ENCODE results near the gene GLDN.

Gene GLDN

DNA sequence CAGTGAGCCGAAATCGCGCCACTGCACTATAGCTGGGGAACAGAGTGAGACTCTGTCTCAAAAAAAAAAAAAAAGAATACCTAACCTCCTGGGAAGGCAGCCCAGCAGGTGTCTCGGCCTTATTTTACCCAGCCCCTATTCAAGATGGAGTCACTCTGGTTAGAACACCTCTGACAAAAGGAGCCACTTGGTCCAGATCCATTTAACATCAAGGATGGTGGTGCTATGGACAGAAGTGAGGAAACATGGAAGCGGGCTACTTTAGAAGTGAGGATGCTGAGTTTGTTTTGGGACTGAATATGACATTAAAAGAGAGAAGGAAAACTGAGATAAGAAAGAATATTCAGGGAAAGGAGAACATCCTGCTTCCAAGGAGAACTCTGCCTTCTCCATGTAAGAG lies 14.7 kb downstream of the GLDN start:
- no peak overlapping the region for H3K27ac ChIP-seq (ENCODE audit: low read length)
- no peak for DNase-seq (ENCODE audit: low read depth, low spot score)
- H3K36me3 ChIP-seq (ENCODE audit: control insufficient read depth, insufficient read depth, low read length), result no peaks in the 10 kb centered on the region
- no CpG with 5 or more reads among the region's 5 CpGs for WGBS (ENCODE audit: insufficient coverage, insufficient read length)
- H3K9me3 ChIP-seq (ENCODE audit: control insufficient read depth, insufficient read depth, low read length), result no peaks in the 10 kb centered on the region
- no peaks in the 10 kb centered on the region for H3K27me3 ChIP-seq (ENCODE audit: control insufficient read depth, insufficient read depth, low read length)
- H3K4me3 ChIP-seq (ENCODE audit: low read length), result no peak overlapping the region
- no peaks in the 10 kb centered on the region for H3K4me1 ChIP-seq (ENCODE audit: control insufficient read depth, insufficient read depth, low read length)

DNA sequence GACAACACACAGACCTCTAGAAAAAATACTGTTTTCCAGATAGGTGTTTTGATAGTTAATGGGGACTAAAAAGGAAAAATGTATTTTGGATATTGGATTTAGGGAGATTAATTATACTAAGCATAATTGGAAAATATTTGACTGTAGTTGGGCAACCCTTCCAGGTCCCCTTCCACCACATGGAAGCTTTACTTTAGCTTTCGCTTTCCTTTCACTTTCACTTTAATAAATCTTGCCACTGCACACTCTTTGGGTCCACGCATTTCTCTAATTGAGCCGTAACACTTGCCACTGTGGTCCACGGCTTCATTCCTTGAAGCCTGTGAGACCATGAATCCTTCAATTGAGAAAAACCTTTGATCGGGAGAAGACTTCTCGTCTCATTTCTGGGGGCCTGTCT lies 15.5 kb downstream of the GLDN start:
- Histone ChIP-seq H3K4me3 (ENCODE audit: low read length) (no peak overlapping the region), H3K27ac (ENCODE audit: low read length) (no peak overlapping the region), H3K9me3 (ENCODE audit: control insufficient read depth, insufficient read depth, low read length) (no peaks in the 10 kb centered on the region), H3K27me3 (ENCODE audit: control insufficient read depth, insufficient read depth, low read length) (no peaks in the 10 kb centered on the region), H3K36me3 (ENCODE audit: control insufficient read depth, insufficient read depth, low read length) (no peaks in the 10 kb centered on the region), H3K4me1 (ENCODE audit: control insufficient read depth, insufficient read depth, low read length) (no peaks in the 10 kb centered on the region)
- no CpG with 5 or more reads among the region's 6 CpGs for WGBS (ENCODE audit: insufficient coverage, insufficient read length)
- no peak for DNase-seq (ENCODE audit: low read depth, low spot score)

DNA sequence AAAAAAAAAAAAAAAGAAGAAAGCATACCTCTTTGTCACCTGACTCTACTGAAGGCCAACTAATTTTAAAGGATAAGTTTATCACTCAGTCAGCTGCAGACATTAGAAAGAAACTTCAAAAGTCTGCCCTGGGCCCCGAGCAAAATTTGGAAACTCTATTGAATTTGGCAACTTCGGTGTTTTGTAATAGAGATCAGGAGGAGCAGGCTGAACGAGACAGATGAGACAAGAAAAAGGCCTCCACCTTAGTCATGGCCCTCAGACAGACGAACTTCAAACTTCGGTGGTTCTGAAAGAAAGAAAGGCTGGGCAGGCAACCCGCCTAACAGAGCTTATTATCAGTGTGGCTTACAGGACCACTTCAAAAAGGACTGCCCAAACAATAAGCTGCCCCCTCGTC lies 18.5 kb downstream of the GLDN start:
- DNase-seq (ENCODE audit: low read depth, low spot score), result no peak
- Histone ChIP-seq H3K4me1 (ENCODE audit: control insufficient read depth, insufficient read depth, low read length) (no peaks in the 10 kb centered on the region), H3K27ac (ENCODE audit: low read length) (no peak overlapping the region), H3K27me3 (ENCODE audit: control insufficient read depth, insufficient read depth, low read length) (no peaks in the 10 kb centered on the region), H3K36me3 (ENCODE audit: control insufficient read depth, insufficient read depth, low read length) (no peaks in the 10 kb centered on the region), H3K4me3 (ENCODE audit: low read length) (no peak overlapping the region), H3K9me3 (ENCODE audit: control insufficient read depth, insufficient read depth, low read length) (no peaks in the 10 kb centered on the region)
- no CpG with 5 or more reads among the region's 7 CpGs for WGBS (ENCODE audit: insufficient coverage, insufficient read length)

DNA sequence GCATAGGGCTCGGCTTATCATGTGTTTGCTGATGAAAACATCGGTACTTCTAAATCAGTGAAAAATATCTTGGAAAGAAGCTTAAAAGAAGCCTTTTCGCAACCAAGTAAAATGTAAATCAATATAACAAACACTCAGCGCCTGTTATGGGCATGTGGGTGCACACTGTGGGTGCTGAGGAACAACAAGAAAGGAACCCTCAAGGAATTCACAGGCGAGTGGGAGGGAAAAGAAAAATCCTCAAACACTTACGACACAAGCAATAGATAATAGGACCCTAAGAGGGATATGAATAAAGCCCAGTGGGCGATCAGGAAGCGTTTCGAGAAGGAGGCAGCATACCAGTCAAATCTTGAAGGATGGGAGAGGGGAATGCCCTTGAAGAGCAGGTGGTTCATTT lies 21.9 kb downstream of the GLDN start:
- no peaks in the 10 kb centered on the region for H3K27me3 ChIP-seq (ENCODE audit: control insufficient read depth, insufficient read depth, low read length)
- no peak for DNase-seq (ENCODE audit: low read depth, low spot score)
- H3K4me3 ChIP-seq (ENCODE audit: low read length), result no peak overlapping the region
- H3K4me1 ChIP-seq (ENCODE audit: control insufficient read depth, insufficient read depth, low read length), result no peaks in the 10 kb centered on the region
- no peaks in the 10 kb centered on the region for H3K9me3 ChIP-seq (ENCODE audit: control insufficient read depth, insufficient read depth, low read length)
- no peaks in the 10 kb centered on the region for H3K36me3 ChIP-seq (ENCODE audit: control insufficient read depth, insufficient read depth, low read length)
- WGBS (ENCODE audit: insufficient coverage, insufficient read length), result no CpG with 5 or more reads among the region's 9 CpGs
- H3K27ac ChIP-seq (ENCODE audit: low read length), result no peak overlapping the region

DNA sequence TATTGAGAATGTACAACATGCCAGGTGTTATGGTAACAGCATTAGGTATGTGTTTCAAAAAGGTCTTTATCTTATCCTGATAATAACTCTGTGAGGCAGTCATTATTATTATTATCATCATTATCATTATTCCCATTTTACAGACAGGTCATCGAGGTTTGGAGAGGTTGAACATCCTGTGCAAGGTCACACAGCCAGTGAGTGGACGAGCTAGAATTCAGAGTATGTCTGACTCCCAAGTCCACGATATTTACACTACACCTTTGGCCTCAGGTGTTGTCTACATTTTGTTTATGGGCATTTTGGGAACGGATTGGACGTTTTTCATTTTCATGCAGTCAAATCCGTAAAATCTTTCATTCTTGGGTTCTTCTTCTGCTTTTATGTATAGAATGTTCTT lies 24.0 kb downstream of the GLDN start:
- Histone ChIP-seq H3K27ac (ENCODE audit: low read length) (no peak overlapping the region), H3K4me3 (ENCODE audit: low read length) (no peak overlapping the region), H3K27me3 (ENCODE audit: control insufficient read depth, insufficient read depth, low read length) (no peaks in the 10 kb centered on the region), H3K36me3 (ENCODE audit: control insufficient read depth, insufficient read depth, low read length) (no peaks in the 10 kb centered on the region), H3K4me1 (ENCODE audit: control insufficient read depth, insufficient read depth, low read length) (no peaks in the 10 kb centered on the region), H3K9me3 (ENCODE audit: control insufficient read depth, insufficient read depth, low read length) (no peaks in the 10 kb centered on the region)
- DNase-seq (ENCODE audit: low read depth, low spot score), result no peak
- no CpG with 5 or more reads among the region's 6 CpGs for WGBS (ENCODE audit: insufficient coverage, insufficient read length)

DNA sequence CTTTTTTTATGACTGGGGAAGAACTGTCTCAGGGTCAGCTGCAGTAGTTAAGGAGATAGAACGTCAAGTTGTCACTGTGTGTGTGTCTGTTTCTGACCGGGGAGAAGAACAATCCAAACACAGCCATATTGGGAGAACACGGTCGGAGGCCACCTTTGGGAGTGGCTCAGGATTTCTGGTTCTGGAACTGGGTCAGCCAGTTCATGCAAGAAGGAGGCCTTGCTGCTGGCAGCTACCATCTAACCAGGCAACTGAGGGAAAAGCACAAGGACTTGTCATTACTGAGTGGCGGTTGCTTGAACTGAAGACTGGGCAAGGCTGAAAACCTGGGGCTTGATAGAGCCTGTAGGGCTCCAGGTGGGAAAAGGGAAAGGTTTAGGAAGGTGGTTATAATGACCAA lies 24.6 kb downstream of the GLDN start:
- WGBS (ENCODE audit: insufficient coverage, insufficient read length), result no CpG with 5 or more reads among the region's 5 CpGs
- DNase-seq (ENCODE audit: low read depth, low spot score), result no peak
- Histone ChIP-seq H3K4me1 (ENCODE audit: control insufficient read depth, insufficient read depth, low read length) (no peaks in the 10 kb centered on the region), H3K27ac (ENCODE audit: low read length) (no peak overlapping the region), H3K4me3 (ENCODE audit: low read length) (no peak overlapping the region), H3K9me3 (ENCODE audit: control insufficient read depth, insufficient read depth, low read length) (no peaks in the 10 kb centered on the region), H3K36me3 (ENCODE audit: control insufficient read depth, insufficient read depth, low read length) (no peaks in the 10 kb centered on the region), H3K27me3 (ENCODE audit: control insufficient read depth, insufficient read depth, low read length) (no peaks in the 10 kb centered on the region)

DNA sequence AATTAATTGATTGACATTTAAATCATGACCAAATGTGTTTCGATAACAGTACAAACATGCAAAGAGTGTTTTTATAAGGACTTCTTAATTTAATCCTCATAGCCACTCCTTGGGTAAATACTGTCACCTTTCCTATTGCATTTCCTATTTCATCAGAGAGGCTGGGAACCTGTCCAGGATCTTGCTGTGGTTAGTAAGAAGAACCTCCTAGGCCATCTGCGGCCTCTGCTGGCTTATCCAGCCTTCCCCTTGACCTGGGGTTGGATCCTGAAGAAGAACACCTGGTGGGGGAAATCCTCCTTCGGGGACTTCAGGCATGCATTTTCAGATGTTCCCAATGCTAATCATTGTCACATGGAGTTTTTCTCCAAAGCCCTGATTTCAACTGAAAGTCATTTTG lies 25.5 kb downstream of the GLDN start:
- Histone ChIP-seq H3K4me1 (ENCODE audit: control insufficient read depth, insufficient read depth, low read length) (no peaks in the 10 kb centered on the region), H3K27me3 (ENCODE audit: control insufficient read depth, insufficient read depth, low read length) (no peaks in the 10 kb centered on the region), H3K27ac (ENCODE audit: low read length) (no peak overlapping the region), H3K9me3 (ENCODE audit: control insufficient read depth, insufficient read depth, low read length) (no peaks in the 10 kb centered on the region), H3K4me3 (ENCODE audit: low read length) (no peak overlapping the region), H3K36me3 (ENCODE audit: control insufficient read depth, insufficient read depth, low read length) (no peaks in the 10 kb centered on the region)
- no CpG with 5 or more reads among the region's 3 CpGs for WGBS (ENCODE audit: insufficient coverage, insufficient read length)
- DNase-seq (ENCODE audit: low read depth, low spot score), result no peak

DNA sequence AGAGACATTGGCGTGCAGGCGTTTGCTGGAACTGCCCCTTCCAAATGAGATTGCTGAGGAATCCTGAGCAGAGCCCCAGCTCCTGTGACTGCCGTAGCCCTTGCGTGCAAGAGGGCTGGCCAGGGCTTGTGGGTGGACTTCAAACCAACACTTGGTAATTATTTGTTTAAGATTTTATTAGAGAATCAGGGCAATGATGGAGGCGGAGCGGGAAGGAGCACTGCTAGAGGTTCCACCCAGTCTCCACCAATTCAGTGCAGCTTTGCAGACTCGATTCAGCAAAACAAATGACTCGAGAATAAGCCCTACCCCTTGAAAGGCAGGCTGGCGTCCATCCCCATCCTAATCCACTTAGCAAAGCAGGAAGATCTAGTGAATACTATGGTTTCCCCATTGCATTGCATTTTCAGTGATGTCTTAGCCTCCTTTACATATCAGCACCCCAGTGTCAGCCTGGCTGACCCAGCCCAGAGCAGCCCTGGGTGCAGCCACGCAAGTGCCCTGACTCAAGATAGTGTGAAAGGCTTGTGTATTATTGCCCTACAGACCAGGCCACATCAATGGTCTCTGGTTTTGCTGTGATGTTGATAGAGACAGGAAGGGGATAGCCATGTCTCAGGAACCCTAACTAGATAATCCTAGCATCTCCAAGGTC lies 26.0 kb downstream of the GLDN start:
- Histone ChIP-seq H3K4me1 (ENCODE audit: control insufficient read depth, insufficient read depth, low read length) (no peaks in the 10 kb centered on the region), H3K27me3 (ENCODE audit: control insufficient read depth, insufficient read depth, low read length) (no peaks in the 10 kb centered on the region), H3K4me3 (ENCODE audit: low read length) (no peak overlapping the region), H3K36me3 (ENCODE audit: control insufficient read depth, insufficient read depth, low read length) (no peaks in the 10 kb centered on the region), H3K27ac (ENCODE audit: low read length) (no peak overlapping the region), H3K9me3 (ENCODE audit: control insufficient read depth, insufficient read depth, low read length) (no peaks in the 10 kb centered on the region)
- no peak for DNase-seq (ENCODE audit: low read depth, low spot score)
- whole genome bisulfite sequencing (ENCODE audit: insufficient coverage, insufficient read length), result no CpG with 5 or more reads among the region's 10 CpGs

DNA sequence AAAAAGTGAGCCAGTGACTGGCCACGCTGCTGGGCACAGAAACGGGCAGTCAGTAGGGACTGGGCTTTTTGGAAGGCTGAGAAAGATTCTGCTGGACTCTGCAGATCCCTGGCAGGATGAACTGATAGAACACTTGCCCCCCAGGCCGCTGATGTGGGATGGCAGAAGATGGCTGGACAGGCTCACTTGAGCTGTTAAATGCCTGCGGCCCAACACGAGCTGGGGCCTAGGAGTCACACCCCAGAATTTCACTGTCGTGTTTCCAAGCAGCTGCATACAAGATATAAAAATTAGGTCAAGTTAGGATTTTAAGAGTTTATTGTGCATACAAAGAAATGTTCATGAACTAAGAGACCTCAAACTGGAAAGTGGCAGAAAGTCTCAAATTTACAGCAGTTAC lies 26.9 kb downstream of the GLDN start:
- Histone ChIP-seq H3K27ac (ENCODE audit: low read length) (no peak overlapping the region), H3K4me1 (ENCODE audit: control insufficient read depth, insufficient read depth, low read length) (no peaks in the 10 kb centered on the region), H3K36me3 (ENCODE audit: control insufficient read depth, insufficient read depth, low read length) (no peaks in the 10 kb centered on the region), H3K9me3 (ENCODE audit: control insufficient read depth, insufficient read depth, low read length) (no peaks in the 10 kb centered on the region), H3K4me3 (ENCODE audit: low read length) (no peak overlapping the region), H3K27me3 (ENCODE audit: control insufficient read depth, insufficient read depth, low read length) (no peaks in the 10 kb centered on the region)
- DNase-seq (ENCODE audit: low read depth, low spot score), result no peak
- WGBS (ENCODE audit: insufficient coverage, insufficient read length), result no CpG with 5 or more reads among the region's 6 CpGs

DNA sequence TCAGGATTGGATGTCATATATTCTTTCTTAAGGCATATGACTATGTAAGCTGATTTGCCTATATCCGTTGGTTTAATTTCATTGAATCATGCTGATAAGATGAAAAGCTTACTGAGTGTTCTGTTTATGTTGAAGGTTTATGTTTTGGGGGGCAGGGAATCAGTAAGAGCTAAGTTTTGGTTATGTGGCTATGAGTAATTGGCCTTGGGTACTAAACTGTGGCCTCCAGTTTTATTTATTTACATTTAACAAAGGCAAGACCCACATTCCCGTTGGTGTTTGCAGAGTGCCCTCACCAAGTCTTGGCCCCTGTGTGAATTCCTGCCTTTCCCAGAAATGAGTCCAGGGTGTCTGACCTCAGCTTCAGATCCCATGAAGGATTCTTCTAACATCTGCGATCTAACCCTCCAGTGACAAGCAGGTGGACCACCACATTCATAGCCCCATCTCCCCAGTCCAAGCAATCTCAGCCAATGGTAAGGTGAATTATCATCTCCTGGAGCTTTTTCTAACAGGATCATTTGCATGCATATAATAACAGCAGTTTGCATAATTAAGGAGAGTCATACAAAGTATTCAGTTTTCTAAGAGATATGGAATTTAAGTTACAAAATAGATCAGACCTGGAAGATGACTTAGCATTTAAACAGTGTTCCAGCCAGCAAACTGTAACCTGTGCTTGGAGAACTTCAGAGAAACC lies 27.4 kb downstream of the GLDN start:
- H3K4me3 ChIP-seq (ENCODE audit: low read length), result no peak overlapping the region
- H3K4me1 ChIP-seq (ENCODE audit: control insufficient read depth, insufficient read depth, low read length), result no peaks in the 10 kb centered on the region
- no peaks in the 10 kb centered on the region for H3K27me3 ChIP-seq (ENCODE audit: control insufficient read depth, insufficient read depth, low read length)
- WGBS (ENCODE audit: insufficient coverage, insufficient read length), result no CpG with 5 or more reads among the region's 3 CpGs
- DNase-seq (ENCODE audit: low read depth, low spot score), result no peak
- H3K9me3 ChIP-seq (ENCODE audit: control insufficient read depth, insufficient read depth, low read length), result no peaks in the 10 kb centered on the region
- H3K36me3 ChIP-seq (ENCODE audit: control insufficient read depth, insufficient read depth, low read length), result no peaks in the 10 kb centered on the region
- no peak overlapping the region for H3K27ac ChIP-seq (ENCODE audit: low read length)

DNA sequence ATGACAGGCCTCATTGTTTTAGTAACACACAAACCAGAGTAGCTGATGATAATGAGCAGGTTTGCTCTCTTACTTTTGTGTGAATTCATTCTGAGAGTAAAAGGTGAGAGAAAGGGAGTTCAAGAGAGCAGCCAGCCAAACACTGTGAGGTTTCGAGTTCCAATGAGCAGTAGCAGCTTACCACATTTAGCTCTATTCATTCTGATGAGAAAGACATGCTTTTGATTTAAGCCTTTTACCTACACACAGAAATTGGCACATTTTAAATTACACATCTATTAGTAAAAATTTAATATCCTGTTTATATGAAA lies 28.0 kb downstream of the GLDN start:
- Histone ChIP-seq H3K4me3 (ENCODE audit: low read length) (no peak overlapping the region), H3K9me3 (ENCODE audit: control insufficient read depth, insufficient read depth, low read length) (no peaks in the 10 kb centered on the region), H3K27ac (ENCODE audit: low read length) (no peak overlapping the region), H3K36me3 (ENCODE audit: control insufficient read depth, insufficient read depth, low read length) (no peaks in the 10 kb centered on the region), H3K27me3 (ENCODE audit: control insufficient read depth, insufficient read depth, low read length) (no peaks in the 10 kb centered on the region), H3K4me1 (ENCODE audit: control insufficient read depth, insufficient read depth, low read length) (no peaks in the 10 kb centered on the region)
- DNase-seq (ENCODE audit: low read depth, low spot score), result no peak
- WGBS (ENCODE audit: insufficient coverage, insufficient read length), result no CpG with 5 or more reads among the region's 1 CpG
